Neural progenitor cell (in vitro differentiated cells): ENCODE results near the gene THOC2. TPM values are rescaled to one million over a fixed set of nuclear protein-coding genes. Genes with fewer than 3 reads are reported as not detected.

Experiments
- DNase-seq: peaks from one replicate; pipeline ENCODE4 v3.0.0-alpha.2; 2016; ENCODE audit warnings: low spot score
- H2AFZ ChIP-seq: fragments of 200-600 bp; sonication (generic); replicated peaks from 2 replicates; pipeline ENCODE4 v1.6.1; 2016; ENCODE audit warnings: antibody characterized with exemption
- H3F3A ChIP-seq: fragments of 200-600 bp; sonication (generic); 2 replicates; pipeline ENCODE4 v1.6.1; 2016; ENCODE audit warnings: antibody characterized with exemption, low read depth
- H3K27ac ChIP-seq: fragments of 200-600 bp; sonication (generic); 2 replicates; pipeline ENCODE4 v1.5.1; 2016; ENCODE audit warnings: mild to moderate bottlenecking
- H3K27me3 ChIP-seq: fragments of 200-600 bp; sonication (generic); 2 replicates; pipeline ENCODE4 v1.6.1; 2016; ENCODE audit warnings: mild to moderate bottlenecking, moderate library complexity
- H3K36me3 ChIP-seq: fragments of 200-600 bp; sonication (generic); 2 replicates; pipeline ENCODE4 v1.5.1; 2016
- H3K4me1 ChIP-seq: fragments of 200-600 bp; sonication (generic); 2 replicates; pipeline ENCODE4 v1.6.1; 2016; ENCODE audit warnings: mixed run types
- H3K4me2 ChIP-seq: fragments of 200-600 bp; sonication (generic); 2 replicates; pipeline ENCODE4 v1.6.1; 2016
- H3K4me3 ChIP-seq: fragments of 200-600 bp; sonication (generic); 2 replicates; pipeline ENCODE4 v1.5.1; 2016
- H3K79me2 ChIP-seq: fragments of 200-600 bp; sonication (generic); 2 replicates; pipeline ENCODE4 v1.6.1; 2016; ENCODE audit warnings: low read depth
- H3K9ac ChIP-seq: fragments of 200-600 bp; sonication (generic); 2 replicates; pipeline ENCODE4 v1.6.1; 2016
- H3K9me3 ChIP-seq: fragments of 200-600 bp; sonication (generic); 2 replicates; pipeline ENCODE4 v1.5.1; 2016; ENCODE audit warnings: low read depth
- H4K20me1 ChIP-seq: fragments of 200-600 bp; sonication (generic); 2 replicates; pipeline ENCODE4 v1.6.1; 2016; ENCODE audit warnings: low read depth
- H3K27ac Mint-ChIP-seq: 3 replicates; pipeline ENCODE4 v1.8.0; 2021; ENCODE audit warnings: mixed read lengths
- H3K27me3 Mint-ChIP-seq: 2 replicates; pipeline ENCODE4 v1.8.0; 2022; ENCODE audit warnings: low read depth, mild to moderate bottlenecking, inconsistent platforms, moderate library complexity, mixed read lengths; ENCODE audit not compliant: insufficient read depth
- H3K36me3 Mint-ChIP-seq: 3 replicates; pipeline ENCODE4 v1.8.0; 2021; ENCODE audit warnings: mixed read lengths
- H3K4me1 Mint-ChIP-seq: 3 replicates; pipeline ENCODE4 v1.8.0; 2021; ENCODE audit warnings: mixed read lengths
- H3K4me3 Mint-ChIP-seq: 3 replicates; pipeline ENCODE4 v1.8.0; 2021; ENCODE audit warnings: mild to moderate bottlenecking, moderate library complexity, mixed read lengths
- H3K9me3 Mint-ChIP-seq: 3 replicates; pipeline ENCODE4 v1.8.0; 2020; ENCODE audit warnings: mixed read lengths
- EZH2 ChIP-seq: fragments of 200-600 bp; sonication (generic); IDR thresholded peaks from 2 replicates; pipeline ENCODE4 v1.6.1; 2017; ENCODE audit warnings: antibody characterized with exemption, mild to moderate bottlenecking, moderate library complexity
- EZH2phosphoT487 ChIP-seq: fragments of 200-600 bp; sonication (generic); IDR thresholded peaks from 2 replicates; pipeline ENCODE4 v1.6.1; 2017; ENCODE audit warnings: antibody characterized with exemption
- total RNA-seq: library from RNA; depleted of rRNA; stranded (reverse); fragments of >200 nt; gene quantifications from 2 replicates; pipeline ENCODE4 v1.2.3, GENCODE V29; 2015; ENCODE audit warnings: low replicate concordance
- TF ChIP-seq, protein P1 (sequence below): fragments of 200-600 bp; sonication (generic); IDR thresholded peaks from 2 replicates; pipeline ENCODE4 v1.5.1; 2017; ENCODE audit warnings: antibody characterized with exemption, mild to moderate bottlenecking

THOC2 gene
- total RNA-seq, 1 donor from 2014 or later, result 201 TPM

DNA sequence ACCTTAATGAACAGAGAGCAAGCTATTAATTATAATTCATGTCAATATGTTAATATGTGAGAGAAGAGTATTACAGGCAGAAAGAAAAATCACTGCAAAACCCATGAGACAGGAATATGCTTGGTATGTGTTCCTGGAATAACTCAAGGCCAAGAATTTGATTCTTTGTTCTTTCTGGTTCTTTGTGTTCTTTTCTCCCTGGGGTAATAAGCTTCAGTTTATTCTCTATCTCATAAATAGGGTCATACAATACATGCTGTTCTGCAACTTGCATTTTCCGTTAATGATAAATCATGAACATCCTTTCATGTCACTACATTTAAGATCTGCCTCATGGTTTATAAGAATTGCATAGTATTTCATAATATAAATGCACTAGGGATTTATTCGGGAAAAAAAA is 16.8 kb upstream of the THOC2 start:
- Mint-ChIP-seq H3K4me3 (no peak overlapping the region), H3K9me3 (peaks cover 2% of the 10 kb centered on the region), H3K27me3 (no peaks in the 10 kb centered on the region), H3K36me3 (no peaks in the 10 kb centered on the region), H3K27ac (no peak overlapping the region), H3K4me1 (no peaks in the 10 kb centered on the region)
- Histone ChIP-seq H3K36me3 (no peaks in the 10 kb centered on the region), H3F3A (no peaks in the 10 kb centered on the region), H3K4me3 (no peak overlapping the region), H3K9ac (no peak overlapping the region), H2AFZ (no peak overlapping the region), H3K4me2 (no peak overlapping the region), H3K4me1 (no peaks in the 10 kb centered on the region), H3K79me2 (no peaks in the 10 kb centered on the region), H3K27ac (no peak overlapping the region), H4K20me1 (no peaks in the 10 kb centered on the region), H3K27me3 (no peaks in the 10 kb centered on the region), H3K9me3 (no peaks in the 10 kb centered on the region)
- TF ChIP-seq EZH2 (no peak), EZH2phosphoT487 (no peak)
- TF ChIP-seq, protein P1, sequence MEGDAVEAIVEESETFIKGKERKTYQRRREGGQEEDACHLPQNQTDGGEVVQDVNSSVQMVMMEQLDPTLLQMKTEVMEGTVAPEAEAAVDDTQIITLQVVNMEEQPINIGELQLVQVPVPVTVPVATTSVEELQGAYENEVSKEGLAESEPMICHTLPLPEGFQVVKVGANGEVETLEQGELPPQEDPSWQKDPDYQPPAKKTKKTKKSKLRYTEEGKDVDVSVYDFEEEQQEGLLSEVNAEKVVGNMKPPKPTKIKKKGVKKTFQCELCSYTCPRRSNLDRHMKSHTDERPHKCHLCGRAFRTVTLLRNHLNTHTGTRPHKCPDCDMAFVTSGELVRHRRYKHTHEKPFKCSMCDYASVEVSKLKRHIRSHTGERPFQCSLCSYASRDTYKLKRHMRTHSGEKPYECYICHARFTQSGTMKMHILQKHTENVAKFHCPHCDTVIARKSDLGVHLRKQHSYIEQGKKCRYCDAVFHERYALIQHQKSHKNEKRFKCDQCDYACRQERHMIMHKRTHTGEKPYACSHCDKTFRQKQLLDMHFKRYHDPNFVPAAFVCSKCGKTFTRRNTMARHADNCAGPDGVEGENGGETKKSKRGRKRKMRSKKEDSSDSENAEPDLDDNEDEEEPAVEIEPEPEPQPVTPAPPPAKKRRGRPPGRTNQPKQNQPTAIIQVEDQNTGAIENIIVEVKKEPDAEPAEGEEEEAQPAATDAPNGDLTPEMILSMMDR, result no peak
- no peak for DNase-seq

DNA sequence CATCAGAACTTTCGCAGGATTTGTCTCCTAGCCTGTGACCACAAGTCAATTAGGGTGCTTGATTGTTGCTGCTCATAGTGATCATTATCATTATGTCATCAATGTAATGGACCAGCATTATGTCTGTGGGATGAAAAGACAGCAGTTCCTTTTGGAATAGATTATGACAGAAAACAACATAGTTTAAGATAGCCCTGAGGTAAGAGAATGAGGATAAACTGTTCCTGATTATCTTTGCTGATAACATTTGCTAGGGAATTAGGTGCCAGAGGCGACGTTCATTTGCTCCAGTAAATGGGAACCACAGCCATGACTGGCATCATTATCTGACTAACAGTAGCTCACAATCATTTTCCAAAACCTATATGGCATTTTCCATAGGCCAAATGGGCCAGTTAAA is 12.7 kb upstream of the THOC2 start:
- H3K9ac ChIP-seq, result no peak overlapping the region
- no peaks in the 10 kb centered on the region for H3K36me3 Mint-ChIP-seq
- H3K27ac Mint-ChIP-seq, result no peak overlapping the region
- no peaks in the 10 kb centered on the region for H3K79me2 ChIP-seq
- no peaks in the 10 kb centered on the region for H3K9me3 Mint-ChIP-seq
- no peak overlapping the region for H3K27ac ChIP-seq
- H3K9me3 ChIP-seq, result no peaks in the 10 kb centered on the region
- no peak for DNase-seq
- no peak overlapping the region for H3K4me3 Mint-ChIP-seq
- H3K4me1 ChIP-seq, result no peaks in the 10 kb centered on the region
- no peaks in the 10 kb centered on the region for H3K27me3 ChIP-seq
- H3F3A ChIP-seq, result no peaks in the 10 kb centered on the region
- TF ChIP-seq EZH2, result no peak
- TF ChIP-seq, protein P1, result no peak
- TF ChIP-seq EZH2phosphoT487, result no peak
- no peaks in the 10 kb centered on the region for H3K36me3 ChIP-seq
- H3K4me3 ChIP-seq, result no peak overlapping the region
- no peaks in the 10 kb centered on the region for H4K20me1 ChIP-seq
- H3K27me3 Mint-ChIP-seq, result no peaks in the 10 kb centered on the region
- no peak overlapping the region for H3K4me2 ChIP-seq
- peaks cover under 1% of the 10 kb centered on the region for H3K4me1 Mint-ChIP-seq
- H2AFZ ChIP-seq, result no peak overlapping the region

- Histone ChIP-seq H3K4me3 (no peak overlapping the region), H4K20me1 (no peaks in the 10 kb centered on the region), H3K9me3 (no peaks in the 10 kb centered on the region), H3K79me2 (no peaks in the 10 kb centered on the region), H3K4me2 (no peak overlapping the region), H3K4me1 (no peaks in the 10 kb centered on the region), H3K27me3 (no peaks in the 10 kb centered on the region), H3K9ac (no peak overlapping the region), H3F3A (no peaks in the 10 kb centered on the region), H3K27ac (no peak overlapping the region), H2AFZ (no peak overlapping the region), H3K36me3 (no peaks in the 10 kb centered on the region)
- no peak for TF ChIP-seq EZH2phosphoT487
- no peak for TF ChIP-seq EZH2
- TF ChIP-seq, protein P1, result no peak
- H3K36me3 Mint-ChIP-seq, result no peaks in the 10 kb centered on the region
- H3K4me3 Mint-ChIP-seq, result no peak overlapping the region
- H3K27me3 Mint-ChIP-seq, result no peaks in the 10 kb centered on the region
- DNase-seq, result no peak
- H3K4me1 Mint-ChIP-seq, result peaks cover 3% of the 10 kb centered on the region
- no peaks in the 10 kb centered on the region for H3K9me3 Mint-ChIP-seq
- no peak overlapping the region for H3K27ac Mint-ChIP-seq
Observed at GRCh38 chrX:123743312-123743711, 10.5 kb upstream of the THOC2 start.

DNA sequence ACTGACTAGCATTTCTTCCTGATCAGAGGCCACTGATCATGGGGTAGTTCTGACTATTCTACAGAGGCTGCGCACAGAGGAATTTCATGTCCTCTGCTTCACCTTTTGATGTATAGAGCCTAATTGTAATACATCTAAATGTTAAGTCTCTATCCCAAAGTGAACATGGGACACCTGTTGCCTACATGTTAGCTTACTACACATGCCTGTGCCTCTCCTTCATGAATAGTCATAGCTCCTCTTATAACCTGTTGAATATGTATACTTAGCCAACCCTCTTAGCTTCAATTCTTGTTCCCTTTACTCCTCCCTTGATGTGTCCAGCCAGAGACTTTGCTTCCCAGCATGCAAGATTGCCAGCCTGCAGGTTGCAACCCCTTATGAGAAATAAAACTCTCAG is 9.6 kb upstream of the THOC2 start:
- Histone ChIP-seq H3K9ac (no peak overlapping the region), H3K4me3 (no peak overlapping the region), H2AFZ (no peak overlapping the region), H3K9me3 (no peaks in the 10 kb centered on the region), H3K27ac (no peak overlapping the region), H3K4me1 (no peaks in the 10 kb centered on the region), H3K79me2 (no peaks in the 10 kb centered on the region), H4K20me1 (no peaks in the 10 kb centered on the region), H3K27me3 (no peaks in the 10 kb centered on the region), H3K4me2 (no peak overlapping the region), H3K36me3 (no peaks in the 10 kb centered on the region), H3F3A (no peaks in the 10 kb centered on the region)
- no peak for TF ChIP-seq EZH2
- no peak for TF ChIP-seq EZH2phosphoT487
- TF ChIP-seq, protein P1, result no peak
- Mint-ChIP-seq H3K4me1 (peaks cover 3% of the 10 kb centered on the region), H3K27ac (no peak overlapping the region), H3K4me3 (no peak overlapping the region), H3K36me3 (no peaks in the 10 kb centered on the region), H3K27me3 (no peaks in the 10 kb centered on the region), H3K9me3 (no peaks in the 10 kb centered on the region)
- no peak for DNase-seq
